Nephron progenitor cell (in vitro differentiated cells): ENCODE measurements around the gene LRRC38.

ENCODE experiments used
- DNase-seq: peaks from one replicate; pipeline ENCODE4 v3.0.0; 2021
- H3K27ac Mint-ChIP-seq: 2 replicates; pipeline ENCODE4 v1.8.0; 2021; ENCODE audit warnings: mild to moderate bottlenecking, moderate library complexity, mixed read lengths
- H3K27me3 Mint-ChIP-seq: 2 replicates; pipeline ENCODE4 v1.8.0; 2021; ENCODE audit warnings: mild to moderate bottlenecking, low read depth, mixed read lengths; ENCODE audit not compliant: poor library complexity
- H3K36me3 Mint-ChIP-seq: 2 replicates; pipeline ENCODE4 v1.8.0; 2021; ENCODE audit warnings: low read depth, mixed read lengths
- H3K4me1 Mint-ChIP-seq: 2 replicates; pipeline ENCODE4 v1.8.0; 2021; ENCODE audit warnings: mixed read lengths
- H3K4me3 Mint-ChIP-seq: 2 replicates; pipeline ENCODE4 v1.8.0; 2021; ENCODE audit warnings: mild to moderate bottlenecking, moderate library complexity, mixed read lengths
- H3K9me3 Mint-ChIP-seq: 2 replicates; pipeline ENCODE4 v1.8.0; 2021; ENCODE audit warnings: mild to moderate bottlenecking, moderate library complexity, mixed read lengths
- CTCF ChIP-seq: fragments of 200-600 bp; sonication (generic); IDR thresholded peaks from 2 replicates; pipeline ENCODE4 v1.5.0; 2021; ENCODE audit warnings: antibody characterized with exemption

Gene LRRC38

GRCh38 chr1:13541435-13542215, 27.8 kb upstream of the LRRC38 start:
- H3K36me3 Mint-ChIP-seq: no peaks in the 10 kb centered on the region
- H3K4me1 Mint-ChIP-seq: peaks cover 33% of the 10 kb centered on the region
- peaks cover 22% of the 10 kb centered on the region for H3K27me3 Mint-ChIP-seq
- no peak for DNase-seq
- TF ChIP-seq CTCF: no peak
- H3K4me3 Mint-ChIP-seq: no peak overlapping the region
- no peaks in the 10 kb centered on the region for H3K9me3 Mint-ChIP-seq
- no peak overlapping the region for H3K27ac Mint-ChIP-seq

GRCh38 chr1:13540866-13541265, 27.1 kb upstream of the LRRC38 start:
- H3K4me1 Mint-ChIP-seq: peaks cover 33% of the 10 kb centered on the region
- no peaks in the 10 kb centered on the region for H3K36me3 Mint-ChIP-seq
- no peak for DNase-seq
- no peaks in the 10 kb centered on the region for H3K9me3 Mint-ChIP-seq
- peaks cover 16% of the 10 kb centered on the region for H3K27me3 Mint-ChIP-seq
- no peak for TF ChIP-seq CTCF
- no peak overlapping the region for H3K27ac Mint-ChIP-seq
- no peak overlapping the region for H3K4me3 Mint-ChIP-seq

- H3K4me1 Mint-ChIP-seq: peaks cover 33% of the 10 kb centered on the region
- H3K9me3 Mint-ChIP-seq: no peaks in the 10 kb centered on the region
- no peak overlapping the region for H3K27ac Mint-ChIP-seq
- H3K4me3 Mint-ChIP-seq: no peak overlapping the region
- no peak for TF ChIP-seq CTCF
- peaks cover 11% of the 10 kb centered on the region for H3K27me3 Mint-ChIP-seq
- no peak for DNase-seq
- H3K36me3 Mint-ChIP-seq: no peaks in the 10 kb centered on the region
Measured at GRCh38 chr1:13539683-13540082, 25.9 kb upstream of the LRRC38 start.

GRCh38 chr1:13538832-13539231, 25.0 kb upstream of the LRRC38 start:
- H3K4me1 Mint-ChIP-seq: peaks cover 24% of the 10 kb centered on the region
- H3K27me3 Mint-ChIP-seq: peaks cover 11% of the 10 kb centered on the region
- DNase-seq: no peak
- H3K27ac Mint-ChIP-seq: no peak overlapping the region
- no peak overlapping the region for H3K4me3 Mint-ChIP-seq
- H3K36me3 Mint-ChIP-seq: no peaks in the 10 kb centered on the region
- TF ChIP-seq CTCF: no peak
- no peaks in the 10 kb centered on the region for H3K9me3 Mint-ChIP-seq

GRCh38 chr1:13536571-13536970, 22.8 kb upstream of the LRRC38 start:
- no peaks in the 10 kb centered on the region for H3K36me3 Mint-ChIP-seq
- no peak overlapping the region for H3K4me3 Mint-ChIP-seq
- no peak for DNase-seq
- H3K4me1 Mint-ChIP-seq: peaks cover 10% of the 10 kb centered on the region
- H3K27me3 Mint-ChIP-seq: peaks cover 4% of the 10 kb centered on the region
- no peak overlapping the region for H3K27ac Mint-ChIP-seq
- no peaks in the 10 kb centered on the region for H3K9me3 Mint-ChIP-seq
- TF ChIP-seq CTCF: no peak

GRCh38 chr1:13535227-13535626, 21.4 kb upstream of the LRRC38 start:
- Mint-ChIP-seq H3K4me1 (peaks cover 4% of the 10 kb centered on the region), H3K9me3 (no peaks in the 10 kb centered on the region), H3K36me3 (no peaks in the 10 kb centered on the region), H3K4me3 (no peak overlapping the region), H3K27me3 (peaks cover 4% of the 10 kb centered on the region), H3K27ac (no peak overlapping the region)
- no peak for TF ChIP-seq CTCF
- DNase-seq: no peak
